GOT3 (cell line): ENCODE data around the gene HSD17B8.

Source experiments
- DNase-seq: peaks from one replicate; lab custom pipeline; 2025; ENCODE audit warnings: mixed read lengths; lab: John Stamatoyannopoulos, UW

Gene HSD17B8

DNA sequence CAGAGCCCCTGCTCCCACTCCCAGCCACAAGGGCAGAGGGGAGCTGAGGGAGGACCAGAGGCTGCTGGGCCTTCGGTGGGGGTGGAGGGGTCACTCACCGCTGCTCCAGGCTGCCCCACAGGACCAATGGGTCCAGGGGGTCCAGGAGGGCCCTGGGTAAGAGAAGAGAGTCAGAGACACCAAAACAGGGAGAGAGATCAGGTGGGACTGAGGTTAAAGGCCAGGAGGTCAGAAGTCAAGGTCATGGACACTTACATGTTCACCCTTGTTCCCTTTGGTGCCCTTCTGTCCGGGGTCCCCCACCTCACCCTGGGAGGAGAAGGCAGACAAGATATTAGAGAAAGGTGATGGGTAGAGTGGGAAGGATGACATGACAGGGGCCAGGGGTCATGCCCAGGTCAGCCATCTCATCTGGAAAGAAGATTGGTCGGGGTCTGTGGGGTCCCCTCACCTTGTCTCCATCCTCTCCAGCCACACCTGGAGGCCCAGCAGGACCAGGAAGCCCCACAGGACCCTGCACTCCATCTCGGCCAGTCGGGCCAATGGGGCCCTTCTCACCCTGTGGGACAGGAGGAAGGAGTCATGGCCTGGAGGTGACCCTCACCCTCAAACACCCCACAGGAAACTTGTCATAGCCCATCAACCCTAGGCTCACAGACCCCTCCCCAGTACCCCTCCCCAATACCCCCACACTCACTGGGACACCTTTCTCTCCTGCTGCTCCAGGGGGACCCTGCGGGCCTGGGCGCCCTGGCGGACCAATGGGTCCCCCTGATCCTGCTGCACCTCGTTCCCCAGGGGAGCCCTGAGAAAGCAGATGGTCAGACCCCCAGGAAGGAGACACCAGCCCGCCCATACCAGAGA is 33.2 kb upstream of the HSD17B8 start:
- DNase-seq: no peak

GRCh38 chr6:33171880-33172687 is 32.4 kb upstream of the HSD17B8 start:
- no peak for DNase-seq

DNA sequence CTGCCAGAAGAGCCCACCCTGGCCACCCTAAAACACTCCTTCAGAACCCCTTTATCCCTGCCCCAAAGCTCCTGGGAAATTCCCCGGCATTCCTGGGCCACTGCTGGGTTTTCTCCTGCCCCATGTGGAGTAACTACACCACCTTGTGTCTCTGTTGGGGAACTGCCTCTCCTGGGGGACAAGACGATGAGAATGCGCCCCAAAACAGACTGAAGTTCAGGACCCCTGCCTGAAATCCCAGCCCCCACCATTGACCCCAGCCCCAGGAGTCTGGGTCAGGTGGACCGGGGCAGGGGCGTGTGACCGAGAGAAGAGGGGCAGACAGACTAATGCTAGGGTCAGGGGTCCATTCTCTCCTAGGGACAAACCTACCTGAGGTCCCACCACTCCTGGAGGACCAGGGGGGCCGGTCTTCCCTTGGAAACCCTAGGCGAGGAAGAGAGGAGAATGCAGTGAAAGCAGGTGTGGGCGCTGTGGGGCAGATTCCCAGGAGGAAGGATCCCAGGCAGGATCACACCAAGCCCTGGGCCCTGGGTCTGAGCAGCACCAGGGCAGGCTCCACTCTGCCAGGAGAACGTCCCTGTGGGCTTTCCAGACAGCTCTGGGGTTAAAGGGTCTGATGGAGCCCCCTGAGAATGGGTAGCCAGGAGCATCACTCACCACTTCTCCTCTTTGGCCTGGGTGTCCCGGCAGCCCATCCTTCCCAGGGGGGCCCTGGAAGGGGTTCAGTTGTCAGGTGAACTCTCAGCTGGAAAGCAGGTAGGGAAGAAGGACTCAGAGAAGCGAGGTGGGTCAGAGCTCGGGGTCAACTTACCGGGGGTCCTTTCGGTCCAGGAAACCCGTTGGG is 31.5 kb upstream of the HSD17B8 start:
- no peak for DNase-seq

DNA sequence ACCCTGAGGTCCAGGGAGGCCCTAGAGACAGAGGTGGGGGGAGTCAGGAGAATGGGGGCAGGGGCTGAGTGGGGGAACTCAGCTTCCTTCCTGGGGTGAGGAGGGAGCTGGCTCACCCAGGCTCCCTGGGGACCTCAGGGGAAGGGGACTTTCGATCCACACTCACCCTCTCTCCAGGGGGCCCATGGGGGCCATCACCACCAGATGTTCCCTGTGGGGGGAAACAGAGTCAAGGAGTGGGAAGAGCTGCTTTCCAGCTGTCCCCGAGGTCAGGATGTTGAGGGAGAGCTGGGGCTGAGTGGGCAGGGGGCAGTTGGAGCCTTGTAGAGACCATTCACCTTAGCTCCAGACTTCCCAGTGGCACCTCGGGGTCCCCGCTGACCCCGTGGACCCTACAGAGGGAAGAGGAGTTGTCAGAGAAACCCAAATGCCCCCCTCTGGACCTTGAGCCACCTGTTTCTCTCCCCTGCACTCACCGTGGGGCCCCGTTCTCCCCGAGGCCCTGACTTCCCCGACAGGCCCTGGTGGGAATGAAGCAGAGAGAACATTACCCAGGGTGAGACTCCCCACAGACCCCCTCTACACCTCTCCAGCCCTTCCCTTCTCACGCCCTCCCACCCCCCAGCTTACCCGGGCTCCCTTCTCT is 30.8 kb upstream of the HSD17B8 start:
- no peak for DNase-seq

- DNase-seq: no peak
Measured at GRCh38 chr6:33174784-33175183, 29.7 kb upstream of the HSD17B8 start.

GRCh38 chr6:33175436-33176069 is 28.9 kb upstream of the HSD17B8 start:
- DNase-seq: no peak

DNA sequence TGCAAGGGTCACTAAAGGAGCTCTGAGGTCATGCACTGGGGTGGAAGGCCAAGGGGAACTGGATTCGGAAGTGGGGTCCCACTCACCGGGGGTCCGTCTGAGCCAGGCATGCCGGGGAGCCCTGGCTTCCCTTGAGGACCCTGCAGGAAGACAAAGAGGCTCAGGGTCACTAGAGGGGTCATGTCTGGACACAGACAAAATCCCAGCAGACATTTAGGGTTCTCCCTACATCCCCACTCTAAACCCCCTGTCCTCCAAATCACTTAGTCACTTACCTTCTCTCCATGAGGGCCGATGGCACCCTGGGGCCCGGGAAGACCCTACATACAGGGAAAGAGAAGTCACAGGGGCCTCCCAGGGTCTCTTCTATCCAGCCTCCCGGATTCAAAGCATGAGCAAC is 27.5 kb upstream of the HSD17B8 start:
- no peak for DNase-seq

- no peak for DNase-seq
Measured at GRCh38 chr6:33177552-33178446, 26.7 kb upstream of the HSD17B8 start.

DNA sequence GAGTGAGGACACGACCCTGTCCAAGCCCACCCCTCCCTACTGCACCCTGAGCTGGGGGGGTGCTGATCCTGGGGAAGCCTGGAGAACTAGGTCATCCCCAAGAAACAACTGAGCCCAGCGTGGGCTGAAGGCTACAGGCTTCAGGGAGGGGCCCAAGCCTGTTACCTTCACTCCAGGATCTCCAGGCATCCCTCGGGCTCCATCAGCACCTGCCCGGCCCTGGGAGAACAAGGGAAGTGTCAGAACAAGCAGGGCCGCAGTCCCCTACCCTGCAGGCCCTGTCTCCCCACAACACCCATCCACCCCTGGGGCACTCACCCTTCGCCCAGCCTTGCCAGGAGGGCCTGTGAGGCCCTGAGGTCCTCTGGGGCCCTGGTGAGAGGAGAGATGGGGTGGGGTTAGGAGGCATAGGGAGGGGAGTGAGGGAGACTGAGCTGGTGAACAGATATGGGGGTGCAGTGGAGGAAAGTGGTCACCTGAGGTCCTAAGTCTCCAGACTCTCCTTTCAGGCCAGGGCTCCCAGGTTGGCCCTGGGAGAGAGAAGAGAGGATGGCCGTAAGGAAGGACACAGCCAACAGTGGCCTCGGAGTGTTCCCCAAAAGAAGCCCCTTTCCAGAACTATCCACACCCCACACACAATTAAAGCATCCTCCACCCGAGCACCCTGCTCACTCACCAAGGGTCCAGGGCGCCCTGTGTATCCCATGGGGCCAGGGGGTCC is 25.5 kb upstream of the HSD17B8 start:
- DNase-seq: no peak

- no peak for DNase-seq
Measured at GRCh38 chr6:33181141-33181540, 23.3 kb upstream of the HSD17B8 start.

GRCh38 chr6:33183071-33183683 is 21.3 kb upstream of the HSD17B8 start:
- DNase-seq: no peak

DNA sequence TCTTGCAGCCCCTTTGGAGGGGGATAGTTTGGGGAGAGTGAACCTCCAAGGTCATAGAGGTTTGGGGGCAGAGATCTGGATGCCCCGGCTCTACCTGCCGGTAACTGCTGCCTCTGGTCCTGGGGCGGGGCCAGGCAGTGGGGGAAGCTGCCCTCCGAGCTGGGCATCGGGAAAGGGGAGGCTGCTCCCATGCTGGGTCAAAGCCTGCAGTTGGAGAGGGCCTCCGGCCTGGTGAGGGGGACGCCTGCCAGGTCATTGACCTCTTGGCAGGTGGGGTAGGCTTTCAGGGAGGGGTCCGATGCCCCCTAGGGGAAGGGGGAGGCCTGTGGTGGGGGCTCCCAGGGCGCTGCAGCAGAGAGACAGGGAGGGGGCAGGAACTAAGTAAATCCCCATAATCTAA is 19.3 kb upstream of the HSD17B8 start:
- no peak for DNase-seq

DNA sequence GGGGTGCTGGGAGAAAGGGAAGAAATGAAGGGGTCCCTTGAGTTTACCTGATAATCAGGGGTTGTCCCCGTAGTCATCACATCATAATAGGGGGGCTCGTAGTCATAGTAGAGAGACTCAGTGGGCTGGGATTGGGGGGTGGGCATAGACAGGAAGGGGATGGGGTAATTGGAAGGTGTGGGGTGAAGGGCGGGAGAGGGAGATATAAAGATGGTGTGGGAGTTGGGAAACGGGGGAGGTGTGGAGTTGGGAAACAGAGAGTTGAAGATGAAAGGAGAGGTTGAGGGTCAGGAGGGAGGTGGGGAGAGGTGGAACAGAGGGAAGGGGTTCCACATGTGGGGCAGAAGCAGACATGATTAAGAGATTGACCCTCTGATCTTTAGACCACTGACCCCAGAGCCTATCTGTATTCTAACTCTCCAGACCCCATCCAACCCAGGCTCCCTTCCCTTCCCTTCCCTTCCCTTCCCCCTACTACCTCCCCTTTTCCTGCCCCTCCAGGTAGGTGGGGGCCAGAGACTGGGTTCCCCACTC is 18.7 kb upstream of the HSD17B8 start:
- DNase-seq: no peak

- DNase-seq: no peak
Measured at GRCh38 chr6:33187809-33188208, 16.6 kb upstream of the HSD17B8 start.

GRCh38 chr6:33189164-33189563 is 15.3 kb upstream of the HSD17B8 start:
- DNase-seq: no peak

GRCh38 chr6:33189625-33190448 is 14.6 kb upstream of the HSD17B8 start:
- DNase-seq: no peak

DNA sequence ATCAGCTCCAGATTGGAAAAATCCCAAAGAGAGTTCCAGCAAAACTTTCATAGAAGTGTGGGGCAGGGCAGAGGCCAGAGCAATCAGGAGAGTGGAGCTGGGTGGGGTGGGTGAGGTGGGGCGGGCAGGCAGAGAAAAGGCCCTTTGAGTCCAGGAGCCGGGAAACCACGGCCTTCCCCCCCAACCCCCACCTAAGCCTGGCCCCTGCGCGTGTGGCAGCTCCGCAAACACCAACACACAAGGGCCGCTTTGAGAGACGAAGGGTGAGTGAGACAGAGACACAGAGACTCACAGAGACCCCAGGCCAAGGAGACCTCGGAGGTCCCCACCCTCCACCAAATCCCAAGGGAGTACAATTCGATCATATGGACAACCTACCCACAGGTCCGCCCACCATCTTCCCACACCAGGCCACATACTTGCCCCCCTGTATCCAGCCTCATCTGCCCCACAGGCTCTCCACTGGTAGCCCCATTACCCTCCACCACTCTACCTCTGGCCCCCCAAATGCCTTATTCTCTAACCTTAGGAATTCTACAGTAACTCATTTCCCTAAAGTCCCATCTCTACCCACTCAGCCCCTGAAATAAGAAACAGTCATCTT is 13.8 kb upstream of the HSD17B8 start:
- DNase-seq: no peak
